H9 (cell line): ENCODE results near the gene CEP170B. TPM values are rescaled to one million over a fixed set of nuclear protein-coding genes. Genes with fewer than 3 reads are reported as not detected.

Source experiments
- DNase-seq: peaks from one replicate; pipeline ENCODE4 v3.0.0-alpha.2; 2017
- H2AFZ ChIP-seq: one replicate; pipeline ENCODE4 v1.6.1; 2013; ENCODE audit warnings: mild to moderate bottlenecking, low read length, control low read depth, moderate library complexity
- H2AK5ac ChIP-seq: 2 replicates; pipeline ENCODE4 v1.6.1; 2013; ENCODE audit warnings: low read length, control low read depth, mixed read lengths; ENCODE audit not compliant: insufficient read length
- H2BK120ac ChIP-seq: one replicate; pipeline ENCODE4 v1.6.1; 2013; ENCODE audit warnings: low read depth, mild to moderate bottlenecking, low read length, control low read depth, inconsistent platforms; ENCODE audit not compliant: poor library complexity, severe bottlenecking
- H2BK12ac ChIP-seq: 2 replicates; pipeline ENCODE4 v1.6.1; 2013; ENCODE audit warnings: low read length, control low read depth, mixed read lengths, low read depth; ENCODE audit not compliant: insufficient read length
- H2BK15ac ChIP-seq: 2 replicates; pipeline ENCODE4 v1.6.1; 2013; ENCODE audit warnings: low read depth, low read length, control low read depth
- H2BK20ac ChIP-seq: one replicate; pipeline ENCODE4 v1.6.1; 2013; ENCODE audit warnings: low read depth, mild to moderate bottlenecking, low read length, control low read depth, inconsistent platforms; ENCODE audit not compliant: poor library complexity, severe bottlenecking
- H2BK5ac ChIP-seq: 2 replicates; pipeline ENCODE4 v1.6.1; 2013; ENCODE audit warnings: low read length, control low read depth, mixed read lengths; ENCODE audit not compliant: insufficient read length
- H3K14ac ChIP-seq: 2 replicates; pipeline ENCODE4 v1.6.1; 2013; ENCODE audit warnings: low read length, control low read depth; ENCODE audit not compliant: insufficient read depth
- H3K18ac ChIP-seq: 2 replicates; pipeline ENCODE4 v1.6.1; 2013; ENCODE audit warnings: low read depth, mild to moderate bottlenecking, mixed read lengths, low read length, control low read depth; ENCODE audit not compliant: insufficient read length
- H3K23ac ChIP-seq: 2 replicates; pipeline ENCODE4 v1.6.1; 2013; ENCODE audit warnings: low read length, control low read depth, mixed read lengths, low read depth; ENCODE audit not compliant: insufficient read length
- H3K23me2 ChIP-seq: 2 replicates; pipeline ENCODE4 v1.6.1; 2013; ENCODE audit warnings: low read depth, mild to moderate bottlenecking, mixed read lengths, low read length, control low read depth; ENCODE audit not compliant: insufficient read length, poor library complexity, severe bottlenecking
- H3K27ac ChIP-seq: 2 replicates; pipeline ENCODE4 v1.5.1; 2013; ENCODE audit warnings: low read length, control low read depth, mixed read lengths, low read depth; ENCODE audit not compliant: insufficient read length
- H3K27me3 ChIP-seq: 2 replicates; pipeline ENCODE4 v1.6.1; 2013; ENCODE audit warnings: low read length, control low read depth, inconsistent platforms; ENCODE audit not compliant: insufficient read depth
- H3K4ac ChIP-seq: 2 replicates; pipeline ENCODE4 v1.6.1; 2013; ENCODE audit warnings: low read depth, mild to moderate bottlenecking, control low read depth, inconsistent platforms, low read length, moderate library complexity
- H3K4me1 ChIP-seq: 2 replicates; pipeline ENCODE4 v1.6.1; 2013; ENCODE audit warnings: low read length, control low read depth, inconsistent platforms; ENCODE audit not compliant: insufficient read depth
- H3K4me2 ChIP-seq: 2 replicates; pipeline ENCODE4 v1.6.1; 2013; ENCODE audit warnings: low read length, control low read depth, mixed read lengths; ENCODE audit not compliant: insufficient read length, insufficient read depth
- H3K56ac ChIP-seq: 2 replicates; pipeline ENCODE4 v1.6.1; 2013; ENCODE audit warnings: low read depth, mild to moderate bottlenecking, mixed read lengths, low read length, control low read depth; ENCODE audit not compliant: insufficient read length
- H3K79me1 ChIP-seq: 2 replicates; pipeline ENCODE4 v1.6.1; 2013; ENCODE audit warnings: low read depth, mild to moderate bottlenecking, moderate library complexity, low read length, control low read depth, inconsistent platforms; ENCODE audit not compliant: insufficient read depth, poor library complexity, severe bottlenecking
- H3K79me2 ChIP-seq: 2 replicates; pipeline ENCODE4 v1.6.1; 2013; ENCODE audit warnings: low read length, control low read depth, inconsistent platforms; ENCODE audit not compliant: insufficient read depth
- H3K9ac ChIP-seq: 2 replicates; pipeline ENCODE4 v1.6.1; 2013; ENCODE audit warnings: low read length, control low read depth, mixed read lengths; ENCODE audit not compliant: insufficient read length; ENCODE audit errors: extremely low read depth
- H3K9me3 ChIP-seq: one replicate; pipeline ENCODE4 v1.6.1; 2013; ENCODE audit warnings: low read depth, low read length, inconsistent platforms; ENCODE audit not compliant: control insufficient read depth
- H3T11ph ChIP-seq: one replicate; pipeline ENCODE4 v1.6.1; 2013; ENCODE audit warnings: mild to moderate bottlenecking, low read length, control low read depth, inconsistent platforms
- H4K20me1 ChIP-seq: one replicate; pipeline ENCODE4 v1.6.1; 2013; ENCODE audit not compliant: control insufficient read depth, insufficient read length, insufficient read depth
- H4K5ac ChIP-seq: 2 replicates; pipeline ENCODE4 v1.6.1; 2013; ENCODE audit warnings: low read depth, mild to moderate bottlenecking, mixed read lengths, low read length, control low read depth; ENCODE audit not compliant: insufficient read length
- H4K8ac ChIP-seq: replicated peaks from 2 replicates; pipeline ENCODE4 v1.6.1; 2013; ENCODE audit warnings: low read length, control low read depth, mixed read lengths, low read depth; ENCODE audit not compliant: insufficient read length
- H4K91ac ChIP-seq: 2 replicates; pipeline ENCODE4 v1.6.1; 2013; ENCODE audit warnings: low read depth, mild to moderate bottlenecking, moderate library complexity, mixed read lengths, low read length, control low read depth; ENCODE audit not compliant: insufficient read length
- H3K27ac Mint-ChIP-seq, 3 experiments: 2 replicates in 2 of 3; 3 replicates in 1 of 3; pipeline ENCODE4 v1.8.0; 2020 to 2021; ENCODE audit warnings: mixed read lengths in 3 of 3, mild to moderate bottlenecking in 1 of 3, moderate library complexity in 1 of 3
- H3K27me3 Mint-ChIP-seq: 2 replicates; pipeline ENCODE4 v1.8.0; 2021; ENCODE audit warnings: low read depth, mild to moderate bottlenecking, moderate library complexity, mixed read lengths
- H3K36me3 Mint-ChIP-seq, 3 experiments: 2 replicates in 2 of 3; 3 replicates in 1 of 3; pipeline ENCODE4 v1.8.0; 2020 to 2021; ENCODE audit warnings: low read depth in 3 of 3, mixed read lengths in 3 of 3; ENCODE audit not compliant: insufficient read depth in 1 of 3
- H3K4me1 Mint-ChIP-seq, 2 experiments: 2 replicates each; pipeline ENCODE4 v1.8.0; 2020; ENCODE audit warnings: mixed read lengths in 2 of 2
- H3K4me3 Mint-ChIP-seq, 2 experiments: 2 replicates in 1 of 2; 3 replicates in 1 of 2; pipeline ENCODE4 v1.8.0; 2020 to 2021; ENCODE audit warnings: mild to moderate bottlenecking in 2 of 2, mixed read lengths in 2 of 2, moderate library complexity in 1 of 2
- H3K9me3 Mint-ChIP-seq, 2 experiments: 2 replicates in 1 of 2; 3 replicates in 1 of 2; pipeline ENCODE4 v1.8.0; 2020; ENCODE audit warnings: mild to moderate bottlenecking in 2 of 2, mixed read lengths in 2 of 2, moderate library complexity in 1 of 2
- WGBS: extraction: QIAGEN DNeasy Blood & Tissue Kit; methylation state at CpG from one replicate; pipeline ENCODE4 v1.1.7; 2013; ENCODE audit warnings: missing lambda C conversion rate, low lambda C conversion rate, mixed read lengths; ENCODE audit not compliant: insufficient read length; ENCODE audit errors: extremely low coverage; 5-methylcytosine and 5-hydroxymethylcytosine counted together
- total RNA-seq: library from RNA; stranded (reverse); gene quantifications from 2 replicates; pipeline ENCODE4 v1.2.1, GENCODE V29; 2021
- TF ChIP-seq, protein P1 (sequence below): fragments of 200-600 bp; sonication (generic); conservative IDR thresholded peaks from 3 replicates; pipeline ENCODE4 v1.8.0; 2021; ENCODE audit warnings: antibody characterized with exemption, mild to moderate bottlenecking

CEP170B gene
- total RNA-seq, 1 experiment from 2014 or later: 28.8 TPM

DNA sequence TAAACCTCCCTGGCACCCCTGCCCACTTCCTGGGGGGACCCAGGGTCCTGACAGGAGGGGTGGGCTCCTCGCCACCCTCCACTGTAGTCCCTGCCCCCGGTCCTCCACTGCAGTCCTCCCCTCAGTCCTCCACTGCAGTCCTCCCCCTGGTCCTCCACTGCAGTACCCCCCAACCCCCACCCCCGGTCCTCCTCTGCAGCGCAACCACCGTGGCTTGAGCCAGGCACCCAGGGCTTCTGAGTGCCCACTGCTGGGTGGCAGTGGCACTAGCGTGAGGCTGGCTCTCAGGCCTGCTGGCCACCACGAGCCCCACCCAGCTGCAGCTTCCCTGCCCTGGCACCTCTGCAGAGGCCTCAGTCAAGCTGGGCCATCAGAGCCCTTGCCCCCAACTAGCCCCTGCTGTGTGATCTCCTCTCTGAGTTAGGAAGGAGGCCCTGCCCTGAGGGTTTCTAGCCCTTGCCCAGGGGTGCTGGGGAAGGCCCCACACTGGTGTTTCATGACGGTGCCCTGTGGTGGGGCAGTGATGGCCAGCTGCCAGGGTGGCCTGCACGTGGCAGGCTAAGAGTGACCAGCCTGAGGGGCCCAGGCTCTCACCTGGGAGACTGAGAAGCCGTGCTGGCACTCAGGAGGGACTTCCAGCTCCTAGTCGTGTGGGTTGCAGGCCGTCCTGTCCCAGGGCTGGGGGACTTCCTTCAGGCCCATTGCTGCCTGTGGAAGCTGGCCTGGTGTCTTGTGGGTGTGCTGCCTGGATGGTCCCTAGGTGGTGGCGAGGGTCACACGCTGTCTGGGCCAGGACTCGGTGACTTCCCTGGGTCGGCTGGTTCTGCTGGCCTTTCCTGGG is 9.7 kb downstream of the CEP170B start:
- no peak for DNase-seq
- H3K4me3 Mint-ChIP-seq: no peak overlapping the region
- H3K4ac ChIP-seq: no peak overlapping the region
- H3K9me3 Mint-ChIP-seq: no peaks in the 10 kb centered on the region; a peak in 2 of 5 replicates
- no peak overlapping the region for H3K27ac ChIP-seq
- no peak overlapping the region for H2AK5ac ChIP-seq
- no CpG with 5 or more reads among the region's 16 CpGs for WGBS
- H4K91ac ChIP-seq: no peak overlapping the region
- H3K27me3 ChIP-seq: no peaks in the 10 kb centered on the region
- 0 out of 2 replicates have a peak overlapping the region, but pooled peaks have one; percentile 9 for H2BK15ac ChIP-seq
- TF ChIP-seq, protein P1, sequence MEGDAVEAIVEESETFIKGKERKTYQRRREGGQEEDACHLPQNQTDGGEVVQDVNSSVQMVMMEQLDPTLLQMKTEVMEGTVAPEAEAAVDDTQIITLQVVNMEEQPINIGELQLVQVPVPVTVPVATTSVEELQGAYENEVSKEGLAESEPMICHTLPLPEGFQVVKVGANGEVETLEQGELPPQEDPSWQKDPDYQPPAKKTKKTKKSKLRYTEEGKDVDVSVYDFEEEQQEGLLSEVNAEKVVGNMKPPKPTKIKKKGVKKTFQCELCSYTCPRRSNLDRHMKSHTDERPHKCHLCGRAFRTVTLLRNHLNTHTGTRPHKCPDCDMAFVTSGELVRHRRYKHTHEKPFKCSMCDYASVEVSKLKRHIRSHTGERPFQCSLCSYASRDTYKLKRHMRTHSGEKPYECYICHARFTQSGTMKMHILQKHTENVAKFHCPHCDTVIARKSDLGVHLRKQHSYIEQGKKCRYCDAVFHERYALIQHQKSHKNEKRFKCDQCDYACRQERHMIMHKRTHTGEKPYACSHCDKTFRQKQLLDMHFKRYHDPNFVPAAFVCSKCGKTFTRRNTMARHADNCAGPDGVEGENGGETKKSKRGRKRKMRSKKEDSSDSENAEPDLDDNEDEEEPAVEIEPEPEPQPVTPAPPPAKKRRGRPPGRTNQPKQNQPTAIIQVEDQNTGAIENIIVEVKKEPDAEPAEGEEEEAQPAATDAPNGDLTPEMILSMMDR: no peak
- H4K5ac ChIP-seq: no peak overlapping the region
- no peak overlapping the region for H2AFZ ChIP-seq
- H3K27ac Mint-ChIP-seq: no peak overlapping the region
- no peak overlapping the region for H3K56ac ChIP-seq
- peak overlapping the region; percentile 23 for H3K18ac ChIP-seq
- H3K27me3 Mint-ChIP-seq: no peaks in the 10 kb centered on the region
- H3K79me1 ChIP-seq: no peaks in the 10 kb centered on the region
- H2BK120ac ChIP-seq: no peak overlapping the region
- peaks cover 0 to 4% (median 3%) of the 10 kb centered on the region in 3 experiments; a peak in 4 of 7 replicates for H3K36me3 Mint-ChIP-seq
- H3K14ac ChIP-seq: peak overlapping the region; percentile 54; the same call in 1 of the 2 replicates
- no peak overlapping the region for H3K23ac ChIP-seq
- no peak overlapping the region for H3K9ac ChIP-seq
- H2BK5ac ChIP-seq: no peak overlapping the region
- no peaks in the 10 kb centered on the region for H4K20me1 ChIP-seq
- H3K4me2 ChIP-seq: no peak overlapping the region
- no peak overlapping the region for H3T11ph ChIP-seq
- no peak overlapping the region for H2BK20ac ChIP-seq
- H4K8ac ChIP-seq: no peak overlapping the region
- H2BK12ac ChIP-seq: no peak overlapping the region
- H3K4me1 ChIP-seq: no peaks in the 10 kb centered on the region; the same call in 1 of the 2 replicates
- H3K9me3 ChIP-seq: no peaks in the 10 kb centered on the region
- peaks cover 3% of the 10 kb centered on the region; the same call in 1 of the 2 replicates for H3K79me2 ChIP-seq
- H3K23me2 ChIP-seq: peaks cover 4% of the 10 kb centered on the region
- H3K4me1 Mint-ChIP-seq: peaks cover 10 to 26% of the 10 kb centered on the region in 2 experiments
